HG02588 (cell line): ENCODE measurements around the gene C1QTNF3.

Source experiments
- ATAC-seq: cut with Tn5 transposase; IDR thresholded peaks from one replicate; pipeline ENCODE4 v1.9.1; 2021; ENCODE audit warnings: mild to moderate bottlenecking, moderate library complexity; ENCODE audit not compliant: unreplicated experiment

Gene C1QTNF3

GRCh38 chr5:34002629-34003328, 40.2 kb downstream of the C1QTNF3 start:
- no peak for ATAC-seq

GRCh38 chr5:34001241-34001841, 41.7 kb downstream of the C1QTNF3 start:
- no peak for ATAC-seq

- no peak for ATAC-seq
These were observed 43.0 kb downstream of the C1QTNF3 start for GRCh38 chr5:33999978-34000377.

- peak; percentile 59 for ATAC-seq
These were observed 45.6 kb downstream of the C1QTNF3 start for GRCh38 chr5:33997331-33997983.

- no peak for ATAC-seq
These were observed 47.1 kb downstream of the C1QTNF3 start for GRCh38 chr5:33995865-33996264.

GRCh38 chr5:33994845-33995244, 48.2 kb downstream of the C1QTNF3 start:
- ATAC-seq, result no peak

GRCh38 chr5:33992864-33993263, 50.1 kb downstream of the C1QTNF3 start:
- ATAC-seq, result no peak

GRCh38 chr5:33985447-33985846, 57.6 kb downstream of the C1QTNF3 start:
- ATAC-seq, result no peak

- no peak for ATAC-seq
These were observed 58.3 kb downstream of the C1QTNF3 start, which contains the start of gene SLC45A2 for GRCh38 chr5:33984671-33985124. TSS of gene SLC45A2 (minus strand) at chr5:33984693. CDS start at chr5:33984583, 110 bp downstream.

- ATAC-seq, result no peak
These were observed 58.8 kb downstream of the C1QTNF3 start for GRCh38 chr5:33984178-33984577.

GRCh38 chr5:33981408-33982162, 61.4 kb downstream of the C1QTNF3 start:
- no peak for ATAC-seq

GRCh38 chr5:33980030-33980429, 63.0 kb downstream of the C1QTNF3 start:
- no peak for ATAC-seq

- ATAC-seq, result no peak
These were observed 64.7 kb downstream of the C1QTNF3 start for GRCh38 chr5:33978306-33978705.

- no peak for ATAC-seq
These were observed 66.7 kb downstream of the C1QTNF3 start for GRCh38 chr5:33976307-33976706.

- no peak for ATAC-seq
These were observed 67.2 kb downstream of the C1QTNF3 start for GRCh38 chr5:33975852-33976251.

- no peak for ATAC-seq
These were observed 69.7 kb downstream of the C1QTNF3 start for GRCh38 chr5:33973271-33973670.

- peak; percentile 65 for ATAC-seq
These were observed 73.2 kb downstream of the C1QTNF3 start for GRCh38 chr5:33969572-33970452.

- ATAC-seq, result no peak
These were observed 74.6 kb downstream of the C1QTNF3 start for GRCh38 chr5:33968211-33969005.
